Liver (tissue), 9 donors: Measurements from ENCODE around the gene TRIP12. TPM values are rescaled to one million over a fixed set of nuclear protein-coding genes. Genes with fewer than 3 reads are reported as not detected.
A peak's percentile ranks its signal among the peaks of the same experiment; 100 is the strongest.

Experiments
- DNase-seq: peaks from one replicate; pipeline ENCODE4 v3.0.0-alpha.2; 2017; ENCODE audit warnings: low spot score
- H3K27ac ChIP-seq, 2 donors: one replicate each; pipeline ENCODE4 v1.7.0; 2013; ENCODE audit warnings: inconsistent platforms in 2 of 2, low read length in 2 of 2, control low read depth in 1 of 2, low read depth in 1 of 2, mild to moderate bottlenecking in 1 of 2
- H3K27me3 ChIP-seq, 4 donors: one replicate each; pipeline versions ENCODE4 v1.6.1 to v1.7.0; 2013; ENCODE audit warnings: low read length in 3 of 4, inconsistent platforms in 1 of 4, mild to moderate bottlenecking in 1 of 4, moderate library complexity in 1 of 4; ENCODE audit not compliant: control insufficient read depth in 4 of 4, insufficient read depth in 4 of 4
- H3K36me3 ChIP-seq, 4 donors: one replicate each; pipeline versions ENCODE4 v1.6.1 to v1.7.0; 2013; ENCODE audit warnings: low read length in 3 of 4, mild to moderate bottlenecking in 3 of 4, low read depth in 1 of 4, moderate library complexity in 1 of 4; ENCODE audit not compliant: control insufficient read depth in 4 of 4, insufficient read depth in 3 of 4
- H3K4me1 ChIP-seq, 4 donors: one replicate each; pipeline versions ENCODE4 v1.6.1 to v1.7.0; 2013; ENCODE audit warnings: low read length in 3 of 4, mild to moderate bottlenecking in 3 of 4, moderate library complexity in 1 of 4; ENCODE audit not compliant: control insufficient read depth in 4 of 4, insufficient read depth in 4 of 4
- H3K4me3 ChIP-seq, 3 donors: one replicate each; pipeline versions ENCODE4 v1.6.1 to v1.7.0; 2013; ENCODE audit warnings: low read length in 3 of 3, control low read depth in 1 of 3, low read depth in 1 of 3, mild to moderate bottlenecking in 1 of 3
- H3K9ac ChIP-seq, 2 donors: one replicate each; pipeline ENCODE4 v1.7.0; 2013; ENCODE audit warnings: low read length in 2 of 2, mild to moderate bottlenecking in 2 of 2, moderate library complexity in 2 of 2, control low read depth in 1 of 2, low read depth in 1 of 2
- H3K9me3 ChIP-seq, 4 donors: one replicate each; pipeline versions ENCODE4 v1.6.1 to v1.7.0; 2013; ENCODE audit warnings: low read length in 3 of 4; ENCODE audit not compliant: control insufficient read depth in 4 of 4
- EGR1 ChIP-seq, 2 donors: IDR thresholded peaks; 2 replicates each; pipeline ENCODE4 v1.6.1; 2016 to 2018; ENCODE audit warnings: antibody characterized with exemption in 2 of 2, low read depth in 2 of 2
- FOXA1 ChIP-seq: IDR thresholded peaks from 2 replicates; pipeline ENCODE4 v1.6.1; 2016; ENCODE audit warnings: antibody characterized with exemption
- FOXA2 ChIP-seq: IDR thresholded peaks from 2 replicates; pipeline ENCODE4 v1.6.1; 2016; ENCODE audit warnings: antibody characterized with exemption
- GABPA ChIP-seq, 2 donors: IDR thresholded peaks in 1 of 2; conservative IDR thresholded peaks in 1 of 2; 2 replicates each; pipeline ENCODE4 v1.6.1; 2016; ENCODE audit warnings: antibody characterized with exemption in 2 of 2, mild to moderate bottlenecking in 1 of 2, moderate library complexity in 1 of 2
- HNF4A ChIP-seq, 2 donors: conservative IDR thresholded peaks; 2 replicates each; pipeline ENCODE4 v1.6.1; 2016; ENCODE audit warnings: antibody characterized with exemption in 2 of 2, mild to moderate bottlenecking in 2 of 2
- HNF4G ChIP-seq: IDR thresholded peaks from 2 replicates; pipeline ENCODE4 v1.6.1; 2016; ENCODE audit warnings: antibody characterized with exemption
- JUND ChIP-seq, 2 donors: IDR thresholded peaks; 2 replicates each; pipeline ENCODE4 v1.6.1; 2016; ENCODE audit warnings: antibody characterized with exemption in 2 of 2
- NR2F2 ChIP-seq: IDR thresholded peaks from 2 replicates; pipeline ENCODE4 v1.6.1; 2016; ENCODE audit warnings: antibody characterized with exemption
- RAD21 ChIP-seq, 2 donors: IDR thresholded peaks; 2 replicates each; pipeline ENCODE4 v1.6.1; 2016; ENCODE audit warnings: antibody characterized with exemption in 2 of 2, mild to moderate bottlenecking in 2 of 2
- RXRA ChIP-seq, 2 donors: IDR thresholded peaks; 2 replicates each; pipeline ENCODE4 v1.6.1; 2017 to 2018; ENCODE audit warnings: antibody characterized with exemption in 2 of 2, mild to moderate bottlenecking in 1 of 2
- SP1 ChIP-seq: IDR thresholded peaks from 2 replicates; pipeline ENCODE4 v1.6.1; 2018; ENCODE audit warnings: antibody characterized with exemption, mild to moderate bottlenecking
- YY1 ChIP-seq: IDR thresholded peaks from 2 replicates; pipeline ENCODE4 v1.6.1; 2016; ENCODE audit warnings: antibody characterized with exemption, mild to moderate bottlenecking
- ZBTB33 ChIP-seq: IDR thresholded peaks from 2 replicates; pipeline ENCODE4 v1.6.1; 2016; ENCODE audit warnings: antibody characterized with exemption
- WGBS: extraction: QIAGEN DNeasy Blood & Tissue Kit; methylation state at CpG from one replicate; pipeline ENCODE4 v1.1.7; 2013; 5-methylcytosine and 5-hydroxymethylcytosine counted together
- polyA plus RNA-seq, 2 donors: library from polyadenylated mRNA; stranded (reverse) in 1 of 2; unstranded in 1 of 2; fragments of 200-250 nt in 1 of 2; fragments of >200 nt in 1 of 2; fragmentation: Nextera tagmentation in 1 of 2; extraction: Ambion mirVana in 1 of 2; gene quantifications; one replicate each; pipeline versions ENCODE4 v1.2.1 to v1.2.3, GENCODE V29; 2013 to 2015
- total RNA-seq, 2 donors: library from RNA; depleted of rRNA; stranded (reverse); fragments of >200 nt; gene quantifications; one replicate each; pipeline ENCODE4 v1.2.3, GENCODE V29; 2014
- TF ChIP-seq, protein P1 (sequence below): IDR thresholded peaks from 2 replicates; pipeline ENCODE4 v1.6.1; 2016; ENCODE audit warnings: antibody characterized with exemption
- TF ChIP-seq, protein P2 (sequence below): fragments of 150-350 bp; IDR thresholded peaks from 2 replicates; pipeline ENCODE4 v1.5.1; 2017; ENCODE audit warnings: improper control_type of control experiment, low read depth, low read length; ENCODE audit not compliant: missing input control
- TF ChIP-seq, protein P3 (sequence below): IDR thresholded peaks from 2 replicates; pipeline ENCODE4 v1.6.1; 2016; ENCODE audit warnings: antibody characterized with exemption
- TF ChIP-seq, protein P4 (sequence below): IDR thresholded peaks from 2 replicates; pipeline ENCODE4 v1.6.1; 2016; ENCODE audit warnings: antibody characterized with exemption, mild to moderate bottlenecking
- donor health status: healthy.
- donor health status: healthy.
- donor health status: healthy.
- donor health status: healthy.
- donor health status: healthy.

The TRIP12 gene
- total and polyA plus RNA-seq, 4 donors: 13.9 to 128 (median 67.4) TPM

DNA sequence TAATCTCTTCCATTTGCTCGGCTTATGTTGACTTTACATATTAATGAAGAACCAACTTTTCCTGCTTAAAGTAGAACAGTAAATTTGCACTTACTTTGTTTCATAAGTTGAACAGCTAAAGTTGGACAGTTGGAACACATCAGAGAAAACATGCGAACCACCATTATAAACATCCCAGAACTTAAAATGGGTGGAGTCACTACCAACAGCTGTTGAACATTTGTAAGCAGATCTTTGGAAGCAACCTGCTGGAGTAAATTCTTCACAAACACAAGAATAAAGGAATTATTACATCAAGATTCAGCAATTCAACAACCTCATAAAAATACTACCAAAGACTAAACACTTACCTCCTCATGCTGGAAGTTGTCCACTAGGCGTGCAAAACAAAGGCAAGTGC, 111.0 kb downstream of the TRIP12 start:
- no peaks in the 10 kb centered on the region for H3K9me3 ChIP-seq
- TF ChIP-seq, protein P1, sequence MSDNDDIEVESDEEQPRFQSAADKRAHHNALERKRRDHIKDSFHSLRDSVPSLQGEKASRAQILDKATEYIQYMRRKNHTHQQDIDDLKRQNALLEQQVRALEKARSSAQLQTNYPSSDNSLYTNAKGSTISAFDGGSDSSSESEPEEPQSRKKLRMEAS: no peak
- peaks cover 2 to 13% (median 4%) of the 10 kb centered on the region in 4 donors for H3K4me1 ChIP-seq
- no peak overlapping the region for H3K4me3 ChIP-seq
- no peak overlapping the region for H3K9ac ChIP-seq
- no peaks in the 10 kb centered on the region for H3K27me3 ChIP-seq
- H3K27ac ChIP-seq: no peak overlapping the region
- 96% methylated on average over 3 of the region's 3 CpGs for WGBS
- no peak for DNase-seq
- peaks cover 5 to 54% (median 32%) of the 10 kb centered on the region in 4 donors for H3K36me3 ChIP-seq

GRCh38 chr2:229805559-229805958, 116.2 kb downstream of the TRIP12 start:
- no peak overlapping the region for H3K4me3 ChIP-seq
- WGBS: 34% methylated on average over 6 of the region's 6 CpGs

More at GRCh38 chr2:229805559-229805958, 116.2 kb downstream of the TRIP12 start:
- no peak overlapping the region for H3K9ac ChIP-seq
- no peak overlapping the region for H3K27ac ChIP-seq
- H3K27me3 ChIP-seq: no peaks in the 10 kb centered on the region
- H3K4me1 ChIP-seq: peaks cover 3 to 17% (median 12%) of the 10 kb centered on the region in 4 donors
- TF ChIP-seq RXRA (IDR thresholded peaks at IDR 0.05) (peak; percentile 65 to 75), FOXA2 (peak; percentile 52), HNF4A (conservative IDR thresholded peaks at IDR 0.05) (peak; percentile 48 to 68), GABPA (IDR thresholded peaks at IDR 0.05 in 1 of 2, conservative IDR thresholded peaks at IDR 0.05 in 1 of 2) (peak in 1 of 2 donors; percentile 13), RAD21 (IDR thresholded peaks at IDR 0.05) (no peak), EGR1 (IDR thresholded peaks at IDR 0.05; ENCODE audit: low read depth in 2 of 2) (no peak), FOXA1 (peak; percentile 21), SP1 (peak; percentile 28), HNF4G (no peak), ZBTB33 (peak; percentile 51), JUND (IDR thresholded peaks at IDR 0.05) (peak in 1 of 2 donors; percentile 45), YY1 (peak; percentile 56), NR2F2 (no peak)
- TF ChIP-seq, protein P2, sequence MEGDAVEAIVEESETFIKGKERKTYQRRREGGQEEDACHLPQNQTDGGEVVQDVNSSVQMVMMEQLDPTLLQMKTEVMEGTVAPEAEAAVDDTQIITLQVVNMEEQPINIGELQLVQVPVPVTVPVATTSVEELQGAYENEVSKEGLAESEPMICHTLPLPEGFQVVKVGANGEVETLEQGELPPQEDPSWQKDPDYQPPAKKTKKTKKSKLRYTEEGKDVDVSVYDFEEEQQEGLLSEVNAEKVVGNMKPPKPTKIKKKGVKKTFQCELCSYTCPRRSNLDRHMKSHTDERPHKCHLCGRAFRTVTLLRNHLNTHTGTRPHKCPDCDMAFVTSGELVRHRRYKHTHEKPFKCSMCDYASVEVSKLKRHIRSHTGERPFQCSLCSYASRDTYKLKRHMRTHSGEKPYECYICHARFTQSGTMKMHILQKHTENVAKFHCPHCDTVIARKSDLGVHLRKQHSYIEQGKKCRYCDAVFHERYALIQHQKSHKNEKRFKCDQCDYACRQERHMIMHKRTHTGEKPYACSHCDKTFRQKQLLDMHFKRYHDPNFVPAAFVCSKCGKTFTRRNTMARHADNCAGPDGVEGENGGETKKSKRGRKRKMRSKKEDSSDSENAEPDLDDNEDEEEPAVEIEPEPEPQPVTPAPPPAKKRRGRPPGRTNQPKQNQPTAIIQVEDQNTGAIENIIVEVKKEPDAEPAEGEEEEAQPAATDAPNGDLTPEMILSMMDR: no peak
- TF ChIP-seq, protein P3, sequence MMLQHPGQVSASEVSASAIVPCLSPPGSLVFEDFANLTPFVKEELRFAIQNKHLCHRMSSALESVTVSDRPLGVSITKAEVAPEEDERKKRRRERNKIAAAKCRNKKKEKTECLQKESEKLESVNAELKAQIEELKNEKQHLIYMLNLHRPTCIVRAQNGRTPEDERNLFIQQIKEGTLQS: peak; percentile 31
- TF ChIP-seq, protein P1: no peak
- TF ChIP-seq, protein P4, sequence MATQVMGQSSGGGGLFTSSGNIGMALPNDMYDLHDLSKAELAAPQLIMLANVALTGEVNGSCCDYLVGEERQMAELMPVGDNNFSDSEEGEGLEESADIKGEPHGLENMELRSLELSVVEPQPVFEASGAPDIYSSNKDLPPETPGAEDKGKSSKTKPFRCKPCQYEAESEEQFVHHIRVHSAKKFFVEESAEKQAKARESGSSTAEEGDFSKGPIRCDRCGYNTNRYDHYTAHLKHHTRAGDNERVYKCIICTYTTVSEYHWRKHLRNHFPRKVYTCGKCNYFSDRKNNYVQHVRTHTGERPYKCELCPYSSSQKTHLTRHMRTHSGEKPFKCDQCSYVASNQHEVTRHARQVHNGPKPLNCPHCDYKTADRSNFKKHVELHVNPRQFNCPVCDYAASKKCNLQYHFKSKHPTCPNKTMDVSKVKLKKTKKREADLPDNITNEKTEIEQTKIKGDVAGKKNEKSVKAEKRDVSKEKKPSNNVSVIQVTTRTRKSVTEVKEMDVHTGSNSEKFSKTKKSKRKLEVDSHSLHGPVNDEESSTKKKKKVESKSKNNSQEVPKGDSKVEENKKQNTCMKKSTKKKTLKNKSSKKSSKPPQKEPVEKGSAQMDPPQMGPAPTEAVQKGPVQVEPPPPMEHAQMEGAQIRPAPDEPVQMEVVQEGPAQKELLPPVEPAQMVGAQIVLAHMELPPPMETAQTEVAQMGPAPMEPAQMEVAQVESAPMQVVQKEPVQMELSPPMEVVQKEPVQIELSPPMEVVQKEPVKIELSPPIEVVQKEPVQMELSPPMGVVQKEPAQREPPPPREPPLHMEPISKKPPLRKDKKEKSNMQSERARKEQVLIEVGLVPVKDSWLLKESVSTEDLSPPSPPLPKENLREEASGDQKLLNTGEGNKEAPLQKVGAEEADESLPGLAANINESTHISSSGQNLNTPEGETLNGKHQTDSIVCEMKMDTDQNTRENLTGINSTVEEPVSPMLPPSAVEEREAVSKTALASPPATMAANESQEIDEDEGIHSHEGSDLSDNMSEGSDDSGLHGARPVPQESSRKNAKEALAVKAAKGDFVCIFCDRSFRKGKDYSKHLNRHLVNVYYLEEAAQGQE: no peak
- peaks cover 1 to 53% (median 40%) of the 10 kb centered on the region in 4 donors for H3K36me3 ChIP-seq
- no peaks in the 10 kb centered on the region for H3K9me3 ChIP-seq
- no peak for DNase-seq
